NCI-H2107 treated with DMSO at 0.1 percent for 48 hours (cell line): ENCODE data around the gene ASRGL1.
A peak's percentile ranks its signal among the peaks of the same experiment; 100 is the strongest.

Source experiments
- DNase-seq: peaks from one replicate; lab custom pipeline; 2025; ENCODE audit not compliant: unreplicated experiment; lab: John Stamatoyannopoulos, UW

Gene ASRGL1

GRCh38 chr11:62392506-62392905, 55.3 kb downstream of the ASRGL1 start:
- DNase-seq = no peak

GRCh38 chr11:62393061-62393611, 55.9 kb downstream of the ASRGL1 start:
- peak; percentile 37 for DNase-seq

- DNase-seq = no peak
These were observed 56.5 kb downstream of the ASRGL1 start for GRCh38 chr11:62393735-62394134.

GRCh38 chr11:62394825-62395538, 57.7 kb downstream of the ASRGL1 start:
- peak; percentile 91 for DNase-seq

GRCh38 chr11:62395885-62396551, 58.8 kb downstream of the ASRGL1 start:
- DNase-seq = no peak

GRCh38 chr11:62398011-62398994, 61.1 kb downstream of the ASRGL1 start:
- no peak for DNase-seq

GRCh38 chr11:62399172-62399877, 62.1 kb downstream of the ASRGL1 start:
- DNase-seq = no peak

GRCh38 chr11:62399878-62400266, 62.6 kb downstream of the ASRGL1 start:
- no peak for DNase-seq

- DNase-seq = no peak
These were observed 63.0 kb downstream of the ASRGL1 start for GRCh38 chr11:62400281-62400680.

GRCh38 chr11:62400760-62401159, 63.5 kb downstream of the ASRGL1 start:
- DNase-seq = no peak

GRCh38 chr11:62401356-62401755, 64.1 kb downstream of the ASRGL1 start:
- no peak for DNase-seq

GRCh38 chr11:62401811-62402210, 64.6 kb downstream of the ASRGL1 start:
- no peak for DNase-seq

- DNase-seq = no peak
These were observed 65.1 kb downstream of the ASRGL1 start for GRCh38 chr11:62402226-62402959.

GRCh38 chr11:62402960-62403730, 65.9 kb downstream of the ASRGL1 start:
- DNase-seq = no peak

- DNase-seq = no peak
These were observed 67.2 kb downstream of the ASRGL1 start for GRCh38 chr11:62404435-62404834.

- no peak for DNase-seq
These were observed 67.7 kb downstream of the ASRGL1 start for GRCh38 chr11:62404901-62405300.

- no peak for DNase-seq
These were observed 68.8 kb downstream of the ASRGL1 start for GRCh38 chr11:62406034-62406433.

- DNase-seq = no peak
These were observed 72.6 kb downstream of the ASRGL1 start for GRCh38 chr11:62409831-62410230.

- DNase-seq = no peak
These were observed 73.7 kb downstream of the ASRGL1 start for GRCh38 chr11:62410972-62411371.
